Renal pelvis (tissue), 4 donors: ENCODE measurements around the gene CAMK1. TPM values are rescaled to one million over a fixed set of nuclear protein-coding genes. Genes with fewer than 3 reads are reported as not detected.

Source experiments
- DNase-seq: peaks from one replicate; pipeline ENCODE4 v3.0.0-alpha.2; 2013
- polyA plus RNA-seq, 3 donors: library from polyadenylated mRNA; unstranded; fragments of 120-200 nt; gene quantifications; one replicate each; pipeline ENCODE4 v1.2.1, GENCODE V29; 2013; ENCODE audit not compliant: insufficient read length in 3 of 3

The CAMK1 gene
- polyA plus RNA-seq, 3 donors: 17.5 to 24.1 (median 22.8) TPM

- no peak for DNase-seq
These were observed 24.2 kb downstream of the CAMK1 start for GRCh38 chr3:9745521-9745920.

GRCh38 chr3:9744162-9744561 is 25.6 kb downstream of the CAMK1 start:
- no peak for DNase-seq

- no peak for DNase-seq
These were observed 26.2 kb downstream of the CAMK1 start for GRCh38 chr3:9743548-9743947.

GRCh38 chr3:9742560-9742959 is 27.2 kb downstream of the CAMK1 start:
- DNase-seq: no peak

GRCh38 chr3:9739181-9739580 is 30.6 kb downstream of the CAMK1 start:
- DNase-seq: no peak

- no peak for DNase-seq
These were observed 32.9 kb downstream of the CAMK1 start for GRCh38 chr3:9736831-9737230.

- DNase-seq: no peak
These were observed 37.0 kb downstream of the CAMK1 start for GRCh38 chr3:9732740-9733115.

- peak; percentile 8 for DNase-seq
These were observed 37.5 kb downstream of the CAMK1 start for GRCh38 chr3:9732080-9732739.

GRCh38 chr3:9731206-9732079 is 38.3 kb downstream of the CAMK1 start, which contains the start of gene BRPF1:
BRPF1 (plus strand) TSS chr3:9731735; CDS start chr3:9734141, 2,406 bp downstream.
- DNase-seq: peak; percentile 99

- no peak for DNase-seq
These were observed 39.0 kb downstream of the CAMK1 start for GRCh38 chr3:9730657-9731205.

- DNase-seq: no peak
These were observed 40.3 kb downstream of the CAMK1 start for GRCh38 chr3:9729419-9729818.

GRCh38 chr3:9727743-9728142 is 42.0 kb downstream of the CAMK1 start:
- no peak for DNase-seq

GRCh38 chr3:9727041-9727595 is 42.6 kb downstream of the CAMK1 start:
- DNase-seq: no peak

GRCh38 chr3:9725775-9726515 is 43.8 kb downstream of the CAMK1 start:
- no peak for DNase-seq

- DNase-seq: no peak
These were observed 48.1 kb downstream of the CAMK1 start for GRCh38 chr3:9721700-9722060.

- DNase-seq: no peak
These were observed 48.6 kb downstream of the CAMK1 start for GRCh38 chr3:9721015-9721699.

- no peak for DNase-seq
These were observed 51.6 kb downstream of the CAMK1 start for GRCh38 chr3:9718118-9718517.

GRCh38 chr3:9717563-9717962 is 52.2 kb downstream of the CAMK1 start:
- DNase-seq: no peak

- no peak for DNase-seq
These were observed 52.8 kb downstream of the CAMK1 start for GRCh38 chr3:9716801-9717555.

- DNase-seq: no peak
These were observed 53.8 kb downstream of the CAMK1 start for GRCh38 chr3:9715764-9716437.
